IMR-90 (cell line): Measurements from ENCODE around the gene GPBAR1. TPM values are rescaled to one million over a fixed set of nuclear protein-coding genes. Genes with fewer than 3 reads are reported as not detected.

Experiments used
- ATAC-seq: fragments of 200-7000 bp; cut with Tn5 transposase; 2 replicates; pipeline ENCODE4 v1.9.1; 2020; ENCODE audit warnings: low read depth, mild to moderate bottlenecking, moderate library complexity
- BruUV-seq: library from RNA; stranded (reverse); fragments of 400-500 nt; replicated peaks from 2 replicates; lab custom pipeline; 2021; lab: Mats Ljungman, UMichigan
- CTCF ChIA-PET: fragments of 300-600 bp; formaldehyde crosslinking; extraction: SDS; loops from one replicate; lab custom pipeline; 2021; ENCODE audit warnings: antibody characterized with exemption; lab: Yijun Ruan, JAX
- POLR2A ChIA-PET: fragments of 300-600 bp; sonication (Branson Sonifier 250); formaldehyde crosslinking; loops from one replicate; lab custom pipeline; 2022; ENCODE audit warnings: antibody characterized with exemption; ENCODE audit not compliant: unreplicated experiment; lab: Charles Lee
- DNase-seq: peaks from one replicate; pipeline ENCODE4 v3.0.0; 2013
- H2AFZ ChIP-seq: replicated peaks from 2 replicates; pipeline ENCODE3; 2013; ENCODE audit warnings: low read length, mild to moderate bottlenecking; ENCODE audit not compliant: poor library complexity
- H2AK5ac ChIP-seq: 2 replicates; pipeline ENCODE4 v1.6.1; 2013; ENCODE audit warnings: low read depth, low read length, inconsistent platforms
- H2AK9ac ChIP-seq: replicated peaks from 2 replicates; pipeline ENCODE3; 2013; ENCODE audit warnings: mild to moderate bottlenecking, low read depth, low read length, moderate library complexity; ENCODE audit not compliant: poor library complexity
- H2BK120ac ChIP-seq: 2 replicates; pipeline ENCODE4 v1.6.1; 2013; ENCODE audit warnings: low read depth, low read length, inconsistent platforms
- H2BK15ac ChIP-seq: 3 replicates; pipeline ENCODE4 v1.6.1; 2013; ENCODE audit warnings: low read depth, low read length, inconsistent platforms
- H2BK20ac ChIP-seq: 2 replicates; pipeline ENCODE4 v1.6.1; 2013; ENCODE audit warnings: low read depth, mild to moderate bottlenecking, inconsistent platforms, low read length, moderate library complexity
- H2BK5ac ChIP-seq: 2 replicates; pipeline ENCODE4 v1.6.1; 2013; ENCODE audit warnings: mild to moderate bottlenecking, low read depth, low read length, inconsistent platforms; ENCODE audit not compliant: poor library complexity, severe bottlenecking
- H3K14ac ChIP-seq: replicated peaks from 2 replicates; pipeline ENCODE4 v1.6.1; 2013; ENCODE audit warnings: low read depth, low read length, inconsistent platforms
- H3K18ac ChIP-seq: 2 replicates; pipeline ENCODE4 v1.6.1; 2013; ENCODE audit warnings: low read depth, low read length, control low read depth
- H3K23ac ChIP-seq: 2 replicates; pipeline ENCODE4 v1.6.1; 2013; ENCODE audit warnings: low read depth, low read length, inconsistent platforms
- H3K27ac ChIP-seq: 2 replicates; pipeline ENCODE4 v1.5.1; 2013; ENCODE audit warnings: mild to moderate bottlenecking, control low read depth, low read length; ENCODE audit not compliant: insufficient read depth
- H3K27me3 ChIP-seq: 2 replicates; pipeline ENCODE4 v1.6.1; 2013; ENCODE audit warnings: low read length; ENCODE audit not compliant: control insufficient read depth, insufficient read depth
- H3K36me3 ChIP-seq: 2 replicates; pipeline ENCODE4 v1.6.1; 2013; ENCODE audit warnings: low read length, mixed read lengths; ENCODE audit not compliant: control insufficient read depth, insufficient read depth
- H3K4ac ChIP-seq: 2 replicates; pipeline ENCODE4 v1.6.1; 2013; ENCODE audit warnings: low read depth, low read length, inconsistent platforms
- H3K4me1 ChIP-seq: 2 replicates; pipeline ENCODE4 v1.6.1; 2013; ENCODE audit warnings: low read length, mixed read lengths; ENCODE audit not compliant: control insufficient read depth, insufficient read depth
- H3K4me2 ChIP-seq: 2 replicates; pipeline ENCODE4 v1.6.1; 2013; ENCODE audit warnings: low read depth, mild to moderate bottlenecking, control low read depth, low read length, moderate library complexity
- H3K4me3 ChIP-seq: 2 replicates; pipeline ENCODE4 v1.5.1; 2013; ENCODE audit warnings: low read depth, mild to moderate bottlenecking, control low read depth, low read length, moderate library complexity; ENCODE audit not compliant: insufficient read depth
- H3K56ac ChIP-seq: 2 replicates; pipeline ENCODE4 v1.6.1; 2013; ENCODE audit warnings: low read length, inconsistent platforms; ENCODE audit not compliant: insufficient read depth; ENCODE audit errors: extremely low read depth
- H3K79me1 ChIP-seq, 2 experiments: 2 replicates each; pipeline ENCODE4 v1.6.1; 2013; ENCODE audit warnings: low read length in 2 of 2, inconsistent platforms in 1 of 2, low read depth in 1 of 2
- H3K9ac ChIP-seq: 2 replicates; pipeline ENCODE4 v1.6.1; 2013; ENCODE audit warnings: low read depth, low read length, control low read depth
- H3K9me1 ChIP-seq: 2 replicates; pipeline ENCODE4 v1.6.1; 2013; ENCODE audit warnings: low read length, inconsistent platforms; ENCODE audit not compliant: insufficient read depth
- H3K9me3 ChIP-seq: 2 replicates; pipeline ENCODE4 v1.6.1; 2013; ENCODE audit warnings: low read length; ENCODE audit not compliant: control insufficient read depth, insufficient read depth
- H4K20me1 ChIP-seq: 2 replicates; pipeline ENCODE4 v1.6.1; 2013; ENCODE audit warnings: low read length, inconsistent platforms; ENCODE audit not compliant: insufficient read depth
- H4K5ac ChIP-seq: 2 replicates; pipeline ENCODE4 v1.6.1; 2013; ENCODE audit warnings: mild to moderate bottlenecking, low read depth, low read length, control low read depth
- H4K8ac ChIP-seq, 2 experiments: 2 replicates each; pipeline ENCODE4 v1.6.1; 2013; ENCODE audit warnings: low read depth in 2 of 2, low read length in 2 of 2, control low read depth in 1 of 2, inconsistent platforms in 1 of 2
- H4K91ac ChIP-seq: 2 replicates; pipeline ENCODE4 v1.6.1; 2013; ENCODE audit warnings: low read depth, low read length, inconsistent platforms; ENCODE audit not compliant: insufficient read depth
- BHLHE40 ChIP-seq: fragments of 150-350 bp; IDR thresholded peaks from 2 replicates; pipeline ENCODE4 v1.6.1; 2016; ENCODE audit warnings: mild to moderate bottlenecking, low read depth, low read length
- CHD1 ChIP-seq: IDR thresholded peaks from 2 replicates; pipeline ENCODE4 v1.6.1; 2012; ENCODE audit warnings: low read depth, low read length, improper control_type of control experiment
- MAFK ChIP-seq: IDR thresholded peaks from 2 replicates; pipeline ENCODE4 v1.6.1; 2012; ENCODE audit warnings: low read depth, low read length, improper control_type of control experiment
- MAZ ChIP-seq: IDR thresholded peaks from 2 replicates; pipeline ENCODE4 v1.6.1; 2012; ENCODE audit warnings: low read depth, mild to moderate bottlenecking, low read length, improper control_type of control experiment, moderate library complexity, borderline replicate concordance
- MXI1 ChIP-seq: IDR thresholded peaks from 2 replicates; pipeline ENCODE4 v1.6.1; 2012; ENCODE audit warnings: low read depth, mild to moderate bottlenecking, low read length, moderate library complexity, borderline replicate concordance
- POLR2A ChIP-seq: IDR thresholded peaks from 2 replicates; pipeline ENCODE4 v1.6.1; 2012; ENCODE audit warnings: mild to moderate bottlenecking, low read depth, low read length
- RAD21 ChIP-seq: IDR thresholded peaks from 2 replicates; pipeline ENCODE4 v1.6.1; 2012; ENCODE audit warnings: low read length, improper control_type of control experiment
- RCOR1 ChIP-seq: IDR thresholded peaks from 2 replicates; pipeline ENCODE4 v1.6.1; 2012; ENCODE audit warnings: mild to moderate bottlenecking, low read length, improper control_type of control experiment; ENCODE audit not compliant: insufficient replicate concordance
- RFX5 ChIP-seq: IDR thresholded peaks from 2 replicates; pipeline ENCODE4 v1.8.0; 2012; ENCODE audit warnings: low read depth, mild to moderate bottlenecking, low read length, moderate library complexity
- WGBS, 2 experiments: methylation state at CpG; one replicate each; pipeline versions ENCODE4 v1.1.5 to v1.1.7; 2013; ENCODE audit warnings: missing lambda C conversion rate in 2 of 2; ENCODE audit not compliant: insufficient read length in 1 of 2; ENCODE audit errors: extremely low coverage in 2 of 2; 5-methylcytosine and 5-hydroxymethylcytosine counted together
- dilution Hi-C: fragments of 300-500 bp; cut with HindIII; formaldehyde crosslinking; loops from one replicate; pipeline ENCODE4 v1.14.3; 2018; ENCODE audit warnings: low sequenced_read_pairs; ENCODE audit not compliant: unreplicated experiment
- in situ Hi-C: fragments of 300-500 bp; cut with MboI; formaldehyde crosslinking; loops from 3 replicates; pipeline ENCODE4 v1.14.3; 2019; ENCODE audit warnings: low sequenced_read_pairs, inconsistent platforms, mixed read lengths
- intact Hi-C: fragments of 100-400 bp; cut with micrococcal nuclease; formaldehyde crosslinking; loops from 2 replicates; pipeline ENCODE4 v1.10.0; 2022
- polyA plus RNA-seq, 3 experiments: library from polyadenylated mRNA; depleted of rRNA; stranded (reverse); fragments of >200 nt; gene quantifications; 2 replicates each; pipeline ENCODE4 v1.2.3, GENCODE V29; 2012; ENCODE audit warnings: low replicate concordance in 1 of 3
- total RNA-seq: library from RNA; depleted of rRNA; stranded (reverse); fragments of >200 nt; gene quantifications from 2 replicates; pipeline ENCODE4 v1.2.3, GENCODE V29; 2012
- TF ChIP-seq, protein P1 (sequence below): conservative IDR thresholded peaks from 2 replicates; pipeline ENCODE4 v1.5.1; 2012; ENCODE audit warnings: mild to moderate bottlenecking, low read depth, low read length, improper control_type of control experiment
- TF ChIP-seq, protein P2 (sequence below): fragments of 150-350 bp; IDR thresholded peaks from 2 replicates; pipeline ENCODE4 v1.6.1; 2017; ENCODE audit warnings: mild to moderate bottlenecking, antibody characterized with exemption, low read length, low read depth

The GPBAR1 gene
- total and polyA plus RNA-seq, 2 of the 4 experiments (the other 2 are of a cell fraction): under 0.01 to 0.21 TPM

DNA sequence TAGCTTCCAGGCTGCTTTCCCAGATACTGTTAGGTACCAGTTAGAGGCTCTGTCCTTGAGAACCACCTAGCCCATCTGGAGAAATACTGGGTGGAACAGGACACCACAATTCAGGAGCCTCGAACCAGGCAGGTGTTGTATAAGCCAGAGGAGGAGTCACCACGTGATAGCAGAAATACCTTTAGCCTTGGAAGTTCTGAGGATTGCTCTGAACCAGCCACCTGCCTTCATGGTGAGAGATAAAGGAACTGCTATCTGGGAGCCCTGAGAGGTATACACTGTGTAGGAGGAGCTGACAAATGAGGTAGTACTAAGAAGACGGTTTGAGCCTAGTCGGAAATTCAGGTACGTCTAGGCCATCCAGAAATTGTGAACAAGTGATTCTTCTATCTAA is 7.6 kb upstream of the GPBAR1 start:
- DNase-seq: no peak
- in situ Hi-C loops: no loop called here

More for the DNA sequence above, 7.6 kb upstream of the GPBAR1 start:
- Histone ChIP-seq H2BK20ac (no peak overlapping the region), H3K4ac (no peak overlapping the region), H3K23ac (no peak overlapping the region), H3K9me1 (peaks cover 5% of the 10 kb centered on the region; the same call in 1 of the 2 replicates), H3K56ac (no peak overlapping the region), H3K4me3 (no peak overlapping the region), H3K27ac (no peak overlapping the region), H3K14ac (no peak overlapping the region), H3K9me3 (no peaks in the 10 kb centered on the region), H3K4me2 (no peak overlapping the region), H4K20me1 (peaks cover 35% of the 10 kb centered on the region), H2BK15ac (no peak overlapping the region), H3K9ac (no peak overlapping the region), H3K27me3 (no peaks in the 10 kb centered on the region), H4K8ac (no peak overlapping the region), H3K79me1 (peaks cover 37 to 52% of the 10 kb centered on the region in 2 experiments), H2AK5ac (no peak overlapping the region), H4K91ac (no peak overlapping the region), H3K36me3 (peaks cover 67% of the 10 kb centered on the region), H3K18ac (no peak overlapping the region), H4K5ac (no peak overlapping the region), H2BK5ac (no peak overlapping the region), H2AK9ac (no peak overlapping the region), H2AFZ (no peak overlapping the region), H3K4me1 (peaks cover 5% of the 10 kb centered on the region; the same call in 1 of the 2 replicates), H2BK120ac (no peak overlapping the region)
- intact Hi-C loops (no loop called here), dilution Hi-C loops (no loop called here)
- no peak for TF ChIP-seq MAZ
- TF ChIP-seq RCOR1: no peak
- TF ChIP-seq, protein P1, sequence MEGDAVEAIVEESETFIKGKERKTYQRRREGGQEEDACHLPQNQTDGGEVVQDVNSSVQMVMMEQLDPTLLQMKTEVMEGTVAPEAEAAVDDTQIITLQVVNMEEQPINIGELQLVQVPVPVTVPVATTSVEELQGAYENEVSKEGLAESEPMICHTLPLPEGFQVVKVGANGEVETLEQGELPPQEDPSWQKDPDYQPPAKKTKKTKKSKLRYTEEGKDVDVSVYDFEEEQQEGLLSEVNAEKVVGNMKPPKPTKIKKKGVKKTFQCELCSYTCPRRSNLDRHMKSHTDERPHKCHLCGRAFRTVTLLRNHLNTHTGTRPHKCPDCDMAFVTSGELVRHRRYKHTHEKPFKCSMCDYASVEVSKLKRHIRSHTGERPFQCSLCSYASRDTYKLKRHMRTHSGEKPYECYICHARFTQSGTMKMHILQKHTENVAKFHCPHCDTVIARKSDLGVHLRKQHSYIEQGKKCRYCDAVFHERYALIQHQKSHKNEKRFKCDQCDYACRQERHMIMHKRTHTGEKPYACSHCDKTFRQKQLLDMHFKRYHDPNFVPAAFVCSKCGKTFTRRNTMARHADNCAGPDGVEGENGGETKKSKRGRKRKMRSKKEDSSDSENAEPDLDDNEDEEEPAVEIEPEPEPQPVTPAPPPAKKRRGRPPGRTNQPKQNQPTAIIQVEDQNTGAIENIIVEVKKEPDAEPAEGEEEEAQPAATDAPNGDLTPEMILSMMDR: no peak
- no peak for TF ChIP-seq MAFK
- TF ChIP-seq RAD21: no peak
- TF ChIP-seq RFX5: no peak
- TF ChIP-seq CHD1: no peak
- no peak for TF ChIP-seq MXI1
- no peak for TF ChIP-seq POLR2A
- TF ChIP-seq, protein P2, sequence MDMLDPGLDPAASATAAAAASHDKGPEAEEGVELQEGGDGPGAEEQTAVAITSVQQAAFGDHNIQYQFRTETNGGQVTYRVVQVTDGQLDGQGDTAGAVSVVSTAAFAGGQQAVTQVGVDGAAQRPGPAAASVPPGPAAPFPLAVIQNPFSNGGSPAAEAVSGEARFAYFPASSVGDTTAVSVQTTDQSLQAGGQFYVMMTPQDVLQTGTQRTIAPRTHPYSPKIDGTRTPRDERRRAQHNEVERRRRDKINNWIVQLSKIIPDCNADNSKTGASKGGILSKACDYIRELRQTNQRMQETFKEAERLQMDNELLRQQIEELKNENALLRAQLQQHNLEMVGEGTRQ: no peak
- no peak for TF ChIP-seq BHLHE40
- WGBS, 2 experiments: 100% methylated on average over 3 of the region's 5 CpGs; no CpG with 5 or more reads in 1 of the 2 experiments
- BruUV-seq: no TSS peak
- ChIA-PET POLR2A (interaction anchor here (0.6 kb wide), 1 partner anchor 849 kb away, joined by 14 read pairs; no protein-coding TSS in a partner anchor), CTCF (no interaction called here)
- no peak for ATAC-seq
